Measurements from ENCODE around the gene TMEM238L.

TMEM238L gene

GRCh38 chr17:10821054-10821453, 17.2 kb upstream of the TMEM238L start:
- H3K4me1 Mint-ChIP-seq, result no peaks in the 10 kb centered on the region
- H3K27me3 Mint-ChIP-seq, result peaks cover 16 to 29% of the 10 kb centered on the region in 2 donors
- no peak overlapping the region for H3K27ac Mint-ChIP-seq
- H3K36me3 Mint-ChIP-seq, result no peaks in the 10 kb centered on the region
- no peak for ATAC-seq (replicated peaks)
- no peak overlapping the region for H3K4me3 Mint-ChIP-seq
- no peaks in the 10 kb centered on the region for H3K9me3 Mint-ChIP-seq
- no peak for DNase-seq

- no peak overlapping the region for H3K27ac Mint-ChIP-seq
- DNase-seq, result no peak
- H3K36me3 Mint-ChIP-seq, result no peaks in the 10 kb centered on the region
- H3K4me3 Mint-ChIP-seq, result no peak overlapping the region
- no peaks in the 10 kb centered on the region for H3K9me3 Mint-ChIP-seq
- H3K4me1 Mint-ChIP-seq, result no peaks in the 10 kb centered on the region
- peaks cover 4 to 6% of the 10 kb centered on the region in 2 donors for H3K27me3 Mint-ChIP-seq
- ATAC-seq (replicated peaks), result no peak
Measured at GRCh38 chr17:10815319-10815718, 11.4 kb upstream of the TMEM238L start.

GRCh38 chr17:10814075-10814474, 10.2 kb upstream of the TMEM238L start:
- Mint-ChIP-seq H3K9me3 (peaks cover 0 to 1% of the 10 kb centered on the region in 2 donors), H3K27me3 (peaks cover 0 to 4% of the 10 kb centered on the region in 2 donors), H3K36me3 (no peaks in the 10 kb centered on the region), H3K27ac (no peak overlapping the region), H3K4me1 (no peaks in the 10 kb centered on the region), H3K4me3 (no peak overlapping the region)
- ATAC-seq (replicated peaks), result no peak
- DNase-seq, result no peak

GRCh38 chr17:10812674-10813073, 8.8 kb upstream of the TMEM238L start:
- DNase-seq (no peak), ATAC-seq (replicated peaks) (no peak)
- Mint-ChIP-seq H3K4me3 (no peak overlapping the region), H3K36me3 (no peaks in the 10 kb centered on the region), H3K9me3 (peaks cover 0 to 2% of the 10 kb centered on the region in 2 donors), H3K27ac (no peak overlapping the region), H3K4me1 (no peaks in the 10 kb centered on the region), H3K27me3 (peaks cover 0 to 4% of the 10 kb centered on the region in 2 donors)

- Mint-ChIP-seq H3K27ac (no peak overlapping the region), H3K27me3 (peaks cover 0 to 4% of the 10 kb centered on the region in 2 donors), H3K9me3 (peaks cover 0 to 2% of the 10 kb centered on the region in 2 donors), H3K4me3 (no peak overlapping the region), H3K36me3 (no peaks in the 10 kb centered on the region), H3K4me1 (no peaks in the 10 kb centered on the region)
- no peak for ATAC-seq (replicated peaks)
- DNase-seq, result no peak
Measured at GRCh38 chr17:10809605-10810004, 5.7 kb upstream of the TMEM238L start.

GRCh38 chr17:10807704-10808128, 3.8 kb upstream of the TMEM238L start:
- Mint-ChIP-seq H3K27me3 (peaks cover 0 to 2% of the 10 kb centered on the region in 2 donors), H3K4me3 (no peak overlapping the region), H3K4me1 (peaks cover 0 to 1% of the 10 kb centered on the region in 2 donors), H3K9me3 (peaks cover 0 to 2% of the 10 kb centered on the region in 2 donors), H3K36me3 (no peaks in the 10 kb centered on the region), H3K27ac (no peak overlapping the region)
- ATAC-seq (replicated peaks), result no peak
- DNase-seq, result no peak

GRCh38 chr17:10806545-10807262, 2.8 kb upstream of the TMEM238L start:
- DNase-seq (no peak), ATAC-seq (replicated peaks) (no peak)
- Mint-ChIP-seq H3K4me3 (no peak overlapping the region), H3K4me1 (peaks cover 0 to 2% of the 10 kb centered on the region in 2 donors), H3K27ac (no peak overlapping the region), H3K36me3 (no peaks in the 10 kb centered on the region), H3K27me3 (peaks cover 0 to 4% of the 10 kb centered on the region in 2 donors), H3K9me3 (peaks cover 0 to 2% of the 10 kb centered on the region in 2 donors)

GRCh38 chr17:10805911-10806310, 2.0 kb upstream of the TMEM238L start:
- Mint-ChIP-seq H3K36me3 (no peaks in the 10 kb centered on the region), H3K27ac (no peak overlapping the region), H3K4me3 (no peak overlapping the region), H3K27me3 (peaks cover 0 to 4% of the 10 kb centered on the region in 2 donors), H3K4me1 (peaks cover 0 to 2% of the 10 kb centered on the region in 2 donors), H3K9me3 (peaks cover 0 to 2% of the 10 kb centered on the region in 2 donors)
- DNase-seq (no peak), ATAC-seq (replicated peaks) (no peak)

GRCh38 chr17:10804546-10804945, 647 bp upstream of the TMEM238L start:
- DNase-seq, result no peak

GRCh38 chr17:10803350-10803749, 549 bp downstream of the TMEM238L start:
- ATAC-seq (replicated peaks) (no peak), DNase-seq (no peak)
- H3K36me3 Mint-ChIP-seq, result no peaks in the 10 kb centered on the region
- no peak overlapping the region for H3K4me3 Mint-ChIP-seq
- H3K27me3 Mint-ChIP-seq, result peaks cover 0 to 4% of the 10 kb centered on the region in 2 donors
- peaks cover 0 to 2% of the 10 kb centered on the region in 2 donors for H3K4me1 Mint-ChIP-seq
- no peak overlapping the region for H3K27ac Mint-ChIP-seq
- H3K9me3 Mint-ChIP-seq, result no peaks in the 10 kb centered on the region

More at GRCh38 chr17:10804546-10804945, 647 bp upstream of the TMEM238L start:
- Mint-ChIP-seq H3K4me1 (peaks cover 0 to 2% of the 10 kb centered on the region in 2 donors), H3K27ac (no peak overlapping the region), H3K4me3 (no peak overlapping the region), H3K27me3 (peaks cover 0 to 4% of the 10 kb centered on the region in 2 donors), H3K9me3 (peaks cover 0 to 2% of the 10 kb centered on the region in 2 donors), H3K36me3 (no peaks in the 10 kb centered on the region)
- no peak for ATAC-seq (replicated peaks)

- no peaks in the 10 kb centered on the region for H3K36me3 Mint-ChIP-seq
- no peaks in the 10 kb centered on the region for H3K9me3 Mint-ChIP-seq
- ATAC-seq (replicated peaks), result no peak
- no peak overlapping the region for H3K27ac Mint-ChIP-seq
- H3K27me3 Mint-ChIP-seq, result peaks cover 0 to 4% of the 10 kb centered on the region in 2 donors
- peaks cover 0 to 2% of the 10 kb centered on the region in 2 donors for H3K4me1 Mint-ChIP-seq
- no peak for DNase-seq
- H3K4me3 Mint-ChIP-seq, result no peak overlapping the region
Measured at GRCh38 chr17:10802496-10803284, 1.2 kb downstream of the TMEM238L start.

- Mint-ChIP-seq H3K4me3 (no peak overlapping the region), H3K27me3 (peaks cover 0 to 4% of the 10 kb centered on the region in 2 donors), H3K27ac (no peak overlapping the region), H3K36me3 (no peaks in the 10 kb centered on the region), H3K9me3 (no peaks in the 10 kb centered on the region), H3K4me1 (peaks cover 0 to 2% of the 10 kb centered on the region in 2 donors)
- ATAC-seq (replicated peaks) (no peak), DNase-seq (no peak)
Measured at GRCh38 chr17:10799407-10799806, 4.5 kb downstream of the TMEM238L start.

- Mint-ChIP-seq H3K4me3 (no peak overlapping the region), H3K27me3 (peaks cover 0 to 4% of the 10 kb centered on the region in 2 donors), H3K27ac (no peak overlapping the region), H3K4me1 (peaks cover 0 to 2% of the 10 kb centered on the region in 2 donors), H3K36me3 (no peaks in the 10 kb centered on the region), H3K9me3 (no peaks in the 10 kb centered on the region)
- ATAC-seq (replicated peaks), result no peak
- no peak for DNase-seq
Measured at GRCh38 chr17:10798910-10799309, 5.0 kb downstream of the TMEM238L start.

GRCh38 chr17:10798332-10798749, 5.6 kb downstream of the TMEM238L start:
- no peak overlapping the region for H3K27ac Mint-ChIP-seq
- H3K36me3 Mint-ChIP-seq, result no peaks in the 10 kb centered on the region

More at GRCh38 chr17:10798332-10798749, 5.6 kb downstream of the TMEM238L start:
- Mint-ChIP-seq H3K4me3 (no peak overlapping the region), H3K27me3 (peaks cover 0 to 4% of the 10 kb centered on the region in 2 donors), H3K9me3 (no peaks in the 10 kb centered on the region), H3K4me1 (peaks cover 0 to 2% of the 10 kb centered on the region in 2 donors)
- no peak for DNase-seq
- no peak for ATAC-seq (replicated peaks)

Data from stimulated activated naive B cell treated with anti-CD40 and anti-IgM and Interleukin-4, amounts not matched to agents 10 μg/mL and 1 μg/mL and 100 μg/mL, for 72 hours (primary cell).